GM21717 (cell line): Measurements from ENCODE around the gene HJURP.

Experiments used
- ATAC-seq: cut with Tn5 transposase; IDR thresholded peaks from one replicate; pipeline ENCODE4 v1.9.1; 2021; ENCODE audit warnings: mild to moderate bottlenecking, moderate library complexity; ENCODE audit not compliant: unreplicated experiment

The HJURP gene

GRCh38 chr2:233831861-233832260 lies 22.5 kb downstream of the HJURP start:
- ATAC-seq, result no peak

GRCh38 chr2:233831011-233831721 lies 23.2 kb downstream of the HJURP start:
- ATAC-seq, result no peak

- ATAC-seq, result no peak
Measured at GRCh38 chr2:233830111-233830802, 24.1 kb downstream of the HJURP start.

GRCh38 chr2:233829193-233830110 lies 24.9 kb downstream of the HJURP start:
- ATAC-seq, result no peak

GRCh38 chr2:233828546-233829192 lies 25.7 kb downstream of the HJURP start:
- no peak for ATAC-seq

- no peak for ATAC-seq
Measured at GRCh38 chr2:233824373-233824772, 30.0 kb downstream of the HJURP start.

- no peak for ATAC-seq
Measured at GRCh38 chr2:233823731-233824121, 30.6 kb downstream of the HJURP start.

- ATAC-seq, result no peak
Measured at GRCh38 chr2:233822781-233823730, 31.3 kb downstream of the HJURP start.

GRCh38 chr2:233822101-233822771 lies 32.1 kb downstream of the HJURP start:
- no peak for ATAC-seq

- no peak for ATAC-seq
Measured at GRCh38 chr2:233821709-233822100, 32.6 kb downstream of the HJURP start.

GRCh38 chr2:233821196-233821595 lies 33.1 kb downstream of the HJURP start:
- ATAC-seq, result no peak

GRCh38 chr2:233820774-233821105 lies 33.6 kb downstream of the HJURP start:
- no peak for ATAC-seq

GRCh38 chr2:233819884-233820773 lies 34.2 kb downstream of the HJURP start:
- no peak for ATAC-seq

- no peak for ATAC-seq
Measured at GRCh38 chr2:233818639-233819621, 35.4 kb downstream of the HJURP start.

- ATAC-seq, result no peak
Measured at GRCh38 chr2:233817995-233818638, 36.2 kb downstream of the HJURP start.

- no peak for ATAC-seq
Measured at GRCh38 chr2:233817361-233817911, 36.9 kb downstream of the HJURP start.
